Esophagus (tissue), 2 donors: Measurements from ENCODE around the gene VASN. TPM values are rescaled to one million over a fixed set of nuclear protein-coding genes. Genes with fewer than 3 reads are reported as not detected.

Experiments used
- H3K27ac ChIP-seq, 2 donors: one replicate each; pipeline ENCODE4 v1.5.1; 2013; ENCODE audit warnings: low read depth in 2 of 2, mild to moderate bottlenecking in 2 of 2, inconsistent platforms in 1 of 2, low read length in 1 of 2, moderate library complexity in 1 of 2
- H3K27me3 ChIP-seq, 2 donors: one replicate each; pipeline ENCODE4 v1.6.1; 2013; ENCODE audit warnings: low read length in 2 of 2, control low read depth in 1 of 2, mild to moderate bottlenecking in 1 of 2; ENCODE audit not compliant: insufficient read depth in 2 of 2, control insufficient read depth in 1 of 2
- H3K36me3 ChIP-seq, 2 donors: one replicate each; pipeline ENCODE4 v1.6.1; 2013; ENCODE audit warnings: low read length in 1 of 2; ENCODE audit not compliant: control insufficient read depth in 2 of 2, insufficient read depth in 2 of 2
- H3K4me1 ChIP-seq, 2 donors: one replicate each; pipeline ENCODE4 v1.6.1; 2013; ENCODE audit warnings: low read length in 1 of 2; ENCODE audit not compliant: control insufficient read depth in 2 of 2, insufficient read depth in 2 of 2
- H3K4me3 ChIP-seq, 2 donors: one replicate each; pipeline ENCODE4 v1.5.1; 2013; ENCODE audit warnings: low read length in 2 of 2, mild to moderate bottlenecking in 2 of 2, low read depth in 1 of 2, moderate library complexity in 1 of 2
- H3K9me3 ChIP-seq, 2 donors: one replicate each; pipeline ENCODE4 v1.6.1; 2013; ENCODE audit warnings: mild to moderate bottlenecking in 2 of 2, low read depth in 1 of 2, low read length in 1 of 2, moderate library complexity in 1 of 2; ENCODE audit not compliant: control insufficient read depth in 2 of 2, insufficient read depth in 1 of 2
- WGBS, 2 donors: extraction: QIAGEN DNeasy Blood & Tissue Kit; methylation state at CpG; one replicate each; pipeline ENCODE4 v1.1.7; 2013; 5-methylcytosine and 5-hydroxymethylcytosine counted together
- polyA plus RNA-seq, 2 donors: library from polyadenylated mRNA; stranded (reverse); fragments of 200-250 nt; gene quantifications; one replicate each; pipeline ENCODE4 v1.2.3, GENCODE V29; 2013
- donor health status: healthy with polysubstance abuse.
- donor health status: Bipolar disorder and iron deficiency.

Gene VASN
- 10 to 100 TPM; 25.5 to 32.7 TPM for polyA plus RNA-seq

- Histone ChIP-seq H3K27me3 (no peaks in the 10 kb centered on the region), H3K36me3 (peaks cover 0 to 6% of the 10 kb centered on the region in 2 donors), H3K4me1 (peaks cover 31 to 45% of the 10 kb centered on the region in 2 donors), H3K27ac (peak within 1 kb of the TSS; percentile 77 to 93), H3K9me3 (no peaks in the 10 kb centered on the region), H3K4me3 (peak within 1 kb of the TSS; percentile 59 to 85)
- 4 to 8% methylated on average over 25 to 50 of the region's 50 CpGs for WGBS, 2 donors
Measured at GRCh38 chr16:4371357-4372000, at the start of gene VASN. Gene VASN (plus strand): TSS chr16:4371848. CDS start chr16:4380878, 9,030 bp downstream.

DNA sequence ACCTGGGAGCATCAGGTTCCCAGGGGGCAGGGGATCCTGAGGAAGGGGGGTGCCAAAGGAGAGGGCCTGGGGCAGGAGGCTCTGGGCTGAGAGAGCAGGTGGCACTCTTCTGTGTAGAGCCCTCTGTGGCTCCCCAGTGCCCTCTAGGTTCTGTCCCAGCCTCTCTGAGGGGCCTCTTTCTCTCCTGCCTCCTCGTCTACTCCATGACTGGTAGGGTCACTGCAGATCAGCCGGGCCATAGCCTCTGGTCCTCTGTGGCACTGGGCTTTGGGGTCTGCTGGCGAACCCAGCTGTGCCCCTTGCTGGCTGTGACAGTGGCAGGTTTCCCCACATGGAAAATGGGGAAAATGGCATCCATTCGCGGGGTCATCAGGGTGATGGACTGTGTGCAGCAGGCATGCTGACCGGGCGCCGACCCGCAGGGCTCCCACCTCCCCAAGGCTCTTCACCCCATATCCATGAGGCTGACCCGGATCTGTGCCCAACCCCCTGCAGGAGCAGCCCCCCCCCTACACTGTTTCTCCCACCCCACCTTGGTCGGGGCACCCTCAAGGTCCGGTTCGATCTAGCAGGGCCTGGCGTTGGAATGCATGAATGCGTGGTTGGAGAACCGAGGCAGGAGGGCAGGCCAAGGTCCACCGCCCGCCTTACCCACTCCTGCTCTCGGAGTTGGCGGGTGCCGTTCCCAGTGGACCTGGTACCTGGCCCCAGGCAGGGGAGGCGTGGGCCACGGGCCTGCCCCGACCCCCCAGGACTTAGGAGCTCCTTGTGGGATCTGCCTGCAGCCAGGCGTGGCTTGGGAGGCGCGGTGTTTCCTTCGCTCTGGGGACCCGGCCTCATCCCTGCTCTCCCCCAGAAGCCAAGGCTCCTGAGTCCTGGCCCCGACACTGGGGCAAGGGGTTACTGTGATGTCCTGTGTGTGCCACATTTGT lies 49.3 kb upstream of the VASN start:
- no peaks in the 10 kb centered on the region for H3K36me3 ChIP-seq
- peaks cover 18 to 20% of the 10 kb centered on the region in 2 donors for H3K4me1 ChIP-seq
- H3K27ac ChIP-seq, result peak overlapping the region in 1 of 2 donors; percentile 32
- WGBS, 2 donors, result 80 to 83% methylated on average over 30 of the region's 30 CpGs
- H3K27me3 ChIP-seq, result no peaks in the 10 kb centered on the region
- no peak overlapping the region for H3K4me3 ChIP-seq
- no peaks in the 10 kb centered on the region for H3K9me3 ChIP-seq

GRCh38 chr16:4323071-4323844 lies 48.4 kb upstream of the VASN start:
- H3K27me3 ChIP-seq, result no peaks in the 10 kb centered on the region
- no peak overlapping the region for H3K4me3 ChIP-seq
- H3K27ac ChIP-seq, result peak overlapping the region; percentile 29 to 32
- no peaks in the 10 kb centered on the region for H3K9me3 ChIP-seq
- H3K36me3 ChIP-seq, result no peaks in the 10 kb centered on the region
- WGBS, 2 donors, result 40 to 46% methylated on average over 21 of the region's 21 CpGs
- peaks cover 18 to 23% of the 10 kb centered on the region in 2 donors for H3K4me1 ChIP-seq

- WGBS, 2 donors, result 22 to 34% methylated on average over 12 of the region's 12 CpGs
Measured at GRCh38 chr16:4323845-4324488, 47.7 kb upstream of the VASN start.

GRCh38 chr16:4324492-4325252 lies 47.0 kb upstream of the VASN start:
- H3K9me3 ChIP-seq, result no peaks in the 10 kb centered on the region
- H3K36me3 ChIP-seq, result no peaks in the 10 kb centered on the region
- no peak overlapping the region for H3K4me3 ChIP-seq
- WGBS, 2 donors, result 68 to 69% methylated on average over 22 of the region's 22 CpGs
- peak overlapping the region; percentile 6 to 33 for H3K27ac ChIP-seq
- H3K27me3 ChIP-seq, result no peaks in the 10 kb centered on the region
- H3K4me1 ChIP-seq, result peaks cover 15 to 22% of the 10 kb centered on the region in 2 donors

More at GRCh38 chr16:4323845-4324488, 47.7 kb upstream of the VASN start:
- Histone ChIP-seq H3K4me1 (peaks cover 18 to 27% of the 10 kb centered on the region in 2 donors), H3K9me3 (no peaks in the 10 kb centered on the region), H3K27me3 (no peaks in the 10 kb centered on the region), H3K36me3 (no peaks in the 10 kb centered on the region), H3K4me3 (no peak overlapping the region), H3K27ac (peak overlapping the region; percentile 6 to 33)

GRCh38 chr16:4325253-4325758 lies 46.3 kb upstream of the VASN start:
- H3K27ac ChIP-seq, result peak overlapping the region in 1 of 2 donors; percentile 33
- peaks cover 10 to 15% of the 10 kb centered on the region in 2 donors for H3K4me1 ChIP-seq
- 77 to 79% methylated on average over 6 of the region's 6 CpGs for WGBS, 2 donors

GRCh38 chr16:4327386-4328045 lies 44.1 kb upstream of the VASN start:
- peak overlapping the region; percentile 32 to 69 for H3K27ac ChIP-seq
- no peaks in the 10 kb centered on the region for H3K9me3 ChIP-seq
- H3K4me3 ChIP-seq, result peak overlapping the region; percentile 22 to 43
- peaks cover 3 to 10% of the 10 kb centered on the region in 2 donors for H3K4me1 ChIP-seq
- H3K36me3 ChIP-seq, result no peaks in the 10 kb centered on the region
- 3 to 4% methylated on average over 37 to 57 of the region's 57 CpGs for WGBS, 2 donors
- no peaks in the 10 kb centered on the region for H3K27me3 ChIP-seq

More at GRCh38 chr16:4325253-4325758, 46.3 kb upstream of the VASN start:
- Histone ChIP-seq H3K27me3 (no peaks in the 10 kb centered on the region), H3K9me3 (no peaks in the 10 kb centered on the region), H3K36me3 (no peaks in the 10 kb centered on the region), H3K4me3 (no peak overlapping the region)
